ENCODE data around the gene UQCR11. TPM values are rescaled to one million over a fixed set of nuclear protein-coding genes. Genes with fewer than 3 reads are reported as not detected.
A peak's percentile ranks its signal among the peaks of the same experiment; 100 is the strongest.

The UQCR11 gene
- total RNA-seq, 1 donor from 2014 or later: 43.4 TPM

DNA sequence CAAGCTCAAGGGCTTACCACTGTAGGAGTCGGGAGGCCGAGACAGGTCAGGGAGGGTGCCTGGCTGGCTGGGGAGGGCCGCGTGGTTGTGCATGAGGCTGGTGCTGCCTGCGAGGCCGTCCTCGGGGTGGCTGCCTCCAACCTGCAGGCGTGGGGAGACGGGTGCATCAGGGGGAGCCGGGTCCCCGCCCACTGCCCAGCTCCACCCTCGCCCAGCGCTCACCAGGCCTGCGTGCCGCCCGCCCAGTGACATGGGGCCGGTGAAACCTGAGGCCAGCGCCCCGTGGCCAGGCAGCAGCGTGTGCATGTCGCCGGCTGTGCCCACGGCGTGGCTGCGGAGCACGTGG, 13.8 kb upstream of the UQCR11 start:
- Histone ChIP-seq H3K4me3 (ENCODE audit: low read depth, low read length) (no peak overlapping the region), H3K27me3 (ENCODE audit: control insufficient read depth, insufficient read depth, low read length) (no peaks in the 10 kb centered on the region), H3K36me3 (ENCODE audit: control insufficient read depth, insufficient read depth, low read length) (peaks cover 33% of the 10 kb centered on the region)
- DNase-seq (ENCODE audit: low read depth) (no peak), FAIRE-seq (no peak)
- TF ChIP-seq CTCF (IDR thresholded peaks at IDR 0.05; ENCODE audit: insufficient read depth, low read length, severe bottlenecking): no peak

- H3K27me3 ChIP-seq (ENCODE audit: control insufficient read depth, insufficient read depth, low read length): no peaks in the 10 kb centered on the region
- H3K36me3 ChIP-seq (ENCODE audit: control insufficient read depth, insufficient read depth, low read length): peaks cover 30% of the 10 kb centered on the region
- no peak overlapping the region for H3K4me3 ChIP-seq (ENCODE audit: low read depth, low read length)
- peak; percentile 63 for TF ChIP-seq CTCF (IDR thresholded peaks at IDR 0.05; ENCODE audit: insufficient read depth, low read length, severe bottlenecking)
- no peak for FAIRE-seq
- peak; percentile 15 for DNase-seq (ENCODE audit: low read depth)
Observed at GRCh38 chr19:1618157-1619093, 13.2 kb upstream of the UQCR11 start.

DNA sequence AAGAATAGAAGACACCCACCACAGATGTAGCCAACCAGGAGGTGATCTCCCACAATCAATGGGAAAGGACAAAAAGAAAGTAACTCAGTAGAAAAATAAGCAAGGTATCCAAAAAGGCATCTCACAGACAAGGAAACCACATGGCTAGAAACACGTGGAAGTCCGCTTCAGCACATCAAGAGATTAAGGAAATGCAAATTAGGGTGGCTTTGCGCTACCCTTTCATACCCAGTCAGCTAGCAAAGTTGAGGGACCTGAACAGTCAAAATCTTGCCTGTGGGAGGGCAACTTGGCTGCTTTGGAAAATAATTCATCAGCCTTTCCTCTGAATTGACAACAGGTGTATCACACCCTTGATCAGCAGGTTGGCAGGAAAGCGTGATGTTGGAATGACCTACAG, 11.6 kb upstream of the UQCR11 start:
- peaks cover 37% of the 10 kb centered on the region for H3K36me3 ChIP-seq (ENCODE audit: control insufficient read depth, insufficient read depth, low read length)
- no peak for DNase-seq (ENCODE audit: low read depth)
- FAIRE-seq: no peak
- TF ChIP-seq CTCF (IDR thresholded peaks at IDR 0.05; ENCODE audit: insufficient read depth, low read length, severe bottlenecking): no peak
- H3K4me3 ChIP-seq (ENCODE audit: low read depth, low read length): no peak overlapping the region
- H3K27me3 ChIP-seq (ENCODE audit: control insufficient read depth, insufficient read depth, low read length): no peaks in the 10 kb centered on the region

- Histone ChIP-seq H3K4me3 (ENCODE audit: low read depth, low read length) (no peak overlapping the region), H3K36me3 (ENCODE audit: control insufficient read depth, insufficient read depth, low read length) (peaks cover 37% of the 10 kb centered on the region), H3K27me3 (ENCODE audit: control insufficient read depth, insufficient read depth, low read length) (no peaks in the 10 kb centered on the region)
- no peak for TF ChIP-seq CTCF (IDR thresholded peaks at IDR 0.05; ENCODE audit: insufficient read depth, low read length, severe bottlenecking)
- FAIRE-seq (no peak), DNase-seq (ENCODE audit: low read depth) (no peak)
Observed at GRCh38 chr19:1616396-1616795, 11.1 kb upstream of the UQCR11 start.

DNA sequence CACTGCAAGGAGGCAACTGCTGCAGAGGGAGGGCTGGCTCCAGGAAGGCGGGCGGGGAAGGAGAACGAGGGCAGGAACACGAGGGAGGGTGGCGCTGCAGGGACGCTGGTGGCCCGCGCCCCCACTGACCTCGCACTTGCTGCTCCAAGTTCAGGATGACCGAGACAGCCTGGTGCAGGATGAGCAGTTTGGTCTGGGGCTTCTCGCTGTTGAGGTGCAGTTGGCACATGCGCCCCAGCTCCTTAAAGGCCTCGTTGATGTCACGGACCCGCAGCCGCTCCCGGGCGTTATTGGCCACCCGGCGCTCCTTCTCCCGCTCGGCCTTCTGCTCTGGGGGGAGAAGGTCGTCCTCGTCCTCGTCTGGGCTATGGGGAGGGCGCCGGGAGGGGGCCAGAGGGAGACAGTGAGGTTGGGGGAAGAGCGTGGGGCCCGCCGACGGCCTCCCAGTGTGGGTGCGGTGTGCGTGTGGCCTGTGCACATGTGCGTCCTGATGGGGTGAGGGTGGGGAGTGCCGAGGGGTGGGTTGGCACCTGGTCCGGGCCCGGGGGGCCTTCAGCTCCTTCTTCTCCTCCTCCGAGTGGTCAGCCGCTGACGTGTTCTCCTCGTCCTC, 10.0 kb upstream of the UQCR11 start:
- Histone ChIP-seq H3K4me3 (ENCODE audit: low read depth, low read length) (no peak overlapping the region), H3K36me3 (ENCODE audit: control insufficient read depth, insufficient read depth, low read length) (peaks cover 37% of the 10 kb centered on the region), H3K27me3 (ENCODE audit: control insufficient read depth, insufficient read depth, low read length) (no peaks in the 10 kb centered on the region)
- FAIRE-seq (no peak), DNase-seq (ENCODE audit: low read depth) (no peak)
- TF ChIP-seq CTCF (IDR thresholded peaks at IDR 0.05; ENCODE audit: insufficient read depth, low read length, severe bottlenecking): no peak

Data from bronchial epithelial cell (primary cell).